Muscle of arm (tissue), 12 donors: ENCODE data around the gene POLD2. TPM values are rescaled to one million over a fixed set of nuclear protein-coding genes. Genes with fewer than 3 reads are reported as not detected.

Experiments
- DNase-seq: peaks from one replicate; pipeline ENCODE4 v3.0.0-alpha.2; 2013
- polyA plus RNA-seq, 12 donors: library from polyadenylated mRNA; unstranded; fragments of 120-200 nt; gene quantifications; one replicate each; pipeline ENCODE4 v1.2.1, GENCODE V29; 2013; ENCODE audit not compliant: insufficient read length in 12 of 12

The POLD2 gene
- polyA plus RNA-seq, 12 donors, result 64.4 to 126 (median 78.2) TPM; not detected in 1

DNA sequence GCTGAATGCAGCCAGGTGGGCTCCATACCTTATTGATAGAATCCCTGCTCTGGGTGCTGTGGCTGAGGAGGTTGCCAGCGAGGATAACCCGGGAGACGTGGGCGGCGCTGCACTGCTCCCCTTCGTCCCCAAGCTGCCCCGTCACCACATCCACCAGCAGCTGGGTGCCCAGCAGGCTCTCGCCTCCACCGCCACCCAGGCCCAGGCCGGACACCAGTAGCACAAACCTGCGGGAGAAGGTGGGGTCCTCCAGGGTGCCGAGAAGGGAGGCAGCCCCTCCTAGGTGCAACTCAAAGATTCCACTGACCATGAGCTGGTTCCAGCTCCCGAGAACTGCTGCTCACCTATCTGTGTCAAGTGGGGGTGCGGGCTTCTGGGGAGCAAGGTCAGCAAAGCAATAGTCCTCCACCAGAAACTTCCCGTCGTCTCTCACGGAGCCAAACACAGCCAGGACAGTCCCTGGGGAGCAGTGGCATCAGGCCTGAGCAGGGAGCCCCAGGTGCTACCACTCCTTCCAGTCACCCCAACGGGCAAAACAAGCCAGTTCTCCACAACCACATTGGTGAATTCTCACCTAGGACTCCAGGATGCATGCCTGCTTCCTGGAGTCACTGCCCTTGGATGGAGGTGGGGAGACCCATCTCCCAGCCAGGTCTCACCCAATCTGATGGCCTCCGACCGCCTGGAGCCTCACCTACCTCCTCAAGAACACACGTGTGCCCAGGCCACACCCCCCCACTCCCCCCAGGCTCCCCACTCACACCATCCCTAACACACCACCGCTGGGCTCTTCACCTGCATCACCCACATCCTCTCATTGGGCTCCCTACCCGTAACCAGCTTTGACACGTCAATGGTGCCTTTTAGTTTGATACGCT, 6.3 kb downstream of the POLD2 start:
- DNase-seq, result no peak

- DNase-seq, result no peak
Measured at GRCh38 chr7:44116087-44116788, 7.1 kb downstream of the POLD2 start.

- no peak for DNase-seq
Measured at GRCh38 chr7:44114586-44115310, 8.6 kb downstream of the POLD2 start.

- DNase-seq, result no peak
Measured at GRCh38 chr7:44113764-44114354, 9.5 kb downstream of the POLD2 start.

DNA sequence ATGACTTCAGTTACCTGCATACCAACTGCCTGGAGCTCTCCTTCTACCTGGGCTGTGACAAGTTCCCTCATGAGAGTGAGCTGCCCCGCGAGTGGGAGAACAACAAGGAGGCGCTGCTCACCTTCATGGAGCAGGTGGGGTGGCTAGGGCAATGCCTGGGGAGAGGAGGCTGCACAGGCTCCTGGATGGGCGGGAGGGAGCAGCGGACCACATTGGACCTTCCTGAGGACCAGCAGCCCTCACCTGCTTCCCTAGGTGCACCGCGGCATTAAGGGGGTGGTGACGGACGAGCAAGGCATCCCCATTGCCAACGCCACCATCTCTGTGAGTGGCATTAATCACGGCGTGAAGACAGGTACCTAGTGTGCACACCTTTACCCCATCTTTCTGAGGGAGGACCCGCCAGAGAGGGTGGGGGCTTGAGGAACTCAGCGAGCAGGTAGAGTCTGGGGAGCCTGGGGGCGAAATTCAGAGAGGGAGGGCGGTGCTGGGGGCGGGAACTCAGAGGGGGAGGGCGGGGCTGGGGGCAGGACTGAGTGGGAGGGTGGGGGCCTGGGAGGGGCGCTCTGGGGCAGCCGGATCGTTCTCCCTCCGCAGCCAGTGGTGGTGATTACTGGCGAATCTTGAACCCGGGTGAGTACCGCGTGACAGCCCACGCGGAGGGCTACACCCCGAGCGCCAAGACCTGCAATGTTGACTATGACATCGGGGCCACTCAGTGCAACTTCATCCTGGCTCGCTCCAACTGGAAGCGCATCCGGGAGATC, 10.2 kb downstream of the POLD2 start:
- DNase-seq, result no peak

- no peak for DNase-seq
Measured at GRCh38 chr7:44112231-44112996, 10.9 kb downstream of the POLD2 start.

- DNase-seq, result no peak
Measured at GRCh38 chr7:44111761-44112160, 11.6 kb downstream of the POLD2 start.

- DNase-seq, result no peak
Measured at GRCh38 chr7:44110719-44111635, 12.4 kb downstream of the POLD2 start.

- DNase-seq, result no peak
Measured at GRCh38 chr7:44109991-44110390, 13.4 kb downstream of the POLD2 start.

DNA sequence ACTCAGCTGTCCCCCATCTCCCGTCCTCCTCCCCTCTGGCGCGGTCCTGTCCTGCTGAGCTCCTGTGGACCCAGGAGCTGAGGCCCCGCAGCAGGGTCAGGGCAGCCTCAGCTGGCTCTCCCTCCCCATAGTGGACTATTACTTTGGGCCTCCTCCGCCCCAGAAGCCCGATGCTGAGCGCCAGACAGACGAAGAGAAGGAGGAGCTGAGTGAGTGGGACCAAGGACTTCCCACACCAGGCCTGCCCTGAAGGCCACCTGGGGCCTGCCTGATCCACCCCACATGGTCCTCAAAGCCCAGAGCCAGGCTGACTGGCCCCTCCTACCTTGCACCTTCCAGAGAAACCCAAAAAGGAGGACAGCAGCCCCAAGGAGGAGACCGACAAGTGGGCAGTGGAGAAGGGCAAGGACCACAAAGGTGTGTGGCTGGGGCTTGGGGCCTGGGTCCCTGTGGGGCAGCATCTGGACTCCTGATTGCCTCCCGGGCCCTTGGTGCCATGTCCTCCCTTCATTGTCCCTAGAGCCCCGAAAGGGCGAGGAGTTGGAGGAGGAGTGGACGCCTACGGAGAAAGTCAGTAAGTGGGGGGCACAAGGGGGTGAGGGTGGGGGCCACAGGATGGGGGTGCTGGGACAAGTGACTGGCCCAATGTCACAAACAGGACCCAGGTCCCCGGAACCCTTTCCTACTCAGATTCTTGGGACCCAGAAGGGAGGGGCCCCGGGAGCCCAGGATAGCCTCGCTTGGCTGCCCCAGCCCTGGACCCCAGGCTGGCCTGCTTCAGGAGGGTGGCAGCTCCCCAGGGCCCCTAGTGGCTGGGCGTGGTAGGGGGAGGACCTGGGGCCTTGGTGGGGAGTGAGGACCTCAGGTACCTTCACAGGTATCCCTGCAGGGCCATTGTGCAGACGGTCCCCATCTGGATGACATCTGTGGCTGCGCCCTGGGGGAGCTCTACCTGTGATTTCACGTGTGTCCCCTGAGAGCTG, 14.3 kb downstream of the POLD2 start:
- DNase-seq, result no peak

DNA sequence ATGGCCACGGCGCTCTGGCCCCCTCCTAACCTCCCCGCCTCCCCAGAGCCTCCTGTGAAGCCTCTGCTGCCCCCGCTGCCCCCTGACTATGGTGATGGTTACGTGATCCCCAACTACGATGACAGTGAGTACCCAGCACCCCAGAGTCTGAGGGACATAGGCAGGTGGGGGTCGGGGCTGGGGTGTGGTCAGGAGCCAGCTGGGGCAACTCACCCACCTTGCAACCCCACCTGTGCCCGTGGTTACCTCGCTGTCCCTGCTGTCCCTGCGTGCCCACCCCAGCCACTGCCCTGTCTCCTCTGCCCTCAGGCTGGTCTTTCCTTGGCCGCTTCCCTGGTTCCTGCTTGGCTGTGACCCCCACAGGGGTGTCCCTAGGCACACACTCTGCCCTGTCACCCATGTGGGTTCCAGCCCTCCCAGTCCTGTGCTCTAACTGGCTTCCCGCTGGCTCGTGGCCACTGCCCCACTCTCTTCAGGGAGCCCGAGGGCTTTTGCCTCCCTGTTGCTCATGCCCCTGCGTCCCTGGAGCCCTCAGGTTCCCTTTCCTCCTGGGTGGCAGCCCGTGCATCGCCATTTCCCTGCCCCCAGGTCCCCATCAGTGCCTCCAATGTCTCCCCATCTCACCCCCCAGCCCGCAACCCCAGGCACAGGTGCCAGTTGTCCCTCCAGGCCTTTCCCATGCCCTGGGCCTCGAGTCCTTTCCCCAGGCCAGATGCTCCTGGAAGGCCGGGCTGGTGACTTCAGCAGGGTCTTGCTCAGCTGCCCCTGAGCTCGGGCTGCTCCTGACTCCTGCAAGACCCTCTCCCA, 15.2 kb downstream of the POLD2 start:
- DNase-seq, result no peak

DNA sequence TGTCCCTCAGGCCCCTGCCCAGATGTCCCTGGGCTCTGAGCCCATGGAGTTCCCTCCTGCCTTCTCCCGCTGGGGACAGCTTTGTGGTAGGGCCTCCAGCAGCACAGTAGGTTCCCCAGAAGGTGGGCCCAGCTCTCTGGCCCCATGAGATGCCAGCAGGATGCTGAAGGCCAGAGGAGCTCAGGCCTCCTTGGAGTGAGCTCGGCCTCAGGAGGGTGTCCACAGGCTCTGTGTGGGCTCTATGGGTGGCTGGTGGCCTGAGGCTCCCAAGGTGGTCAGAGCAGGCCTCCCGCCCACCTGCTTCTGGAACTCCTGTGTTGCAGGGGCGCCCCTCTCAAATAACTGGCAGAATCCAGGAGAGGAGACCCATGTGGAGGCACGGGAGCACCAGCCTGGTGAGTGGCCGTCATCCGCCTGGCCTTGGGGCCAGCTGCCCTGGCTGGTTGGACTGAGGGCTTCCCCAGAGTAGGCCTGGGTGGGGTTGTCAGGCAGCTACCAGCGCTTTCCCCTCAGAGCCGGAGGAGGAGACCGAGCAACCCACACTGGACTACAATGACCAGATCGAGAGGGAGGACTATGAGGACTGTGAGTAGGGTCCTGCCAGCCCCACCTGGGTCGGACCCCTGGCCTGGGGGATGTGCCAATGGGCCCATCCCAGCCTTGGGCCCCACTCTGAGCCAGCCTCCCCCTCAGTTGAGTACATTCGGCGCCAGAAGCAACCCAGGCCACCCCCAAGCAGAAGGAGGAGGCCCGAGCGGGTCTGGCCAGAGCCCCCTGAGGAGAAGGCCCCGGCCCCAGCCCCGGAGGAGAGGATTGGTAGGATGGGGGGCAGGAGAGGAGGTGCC, 16.0 kb downstream of the POLD2 start:
- DNase-seq, result no peak

- DNase-seq, result no peak
Measured at GRCh38 chr7:44106311-44107065, 16.9 kb downstream of the POLD2 start.

- no peak for DNase-seq
Measured at GRCh38 chr7:44105832-44106231, 17.5 kb downstream of the POLD2 start.
